HG03571 (cell line): ENCODE results near the gene PHC3.

ENCODE experiments used
- ATAC-seq: cut with Tn5 transposase; IDR thresholded peaks from one replicate; pipeline ENCODE4 v1.9.1; 2021; ENCODE audit not compliant: unreplicated experiment

Gene PHC3

DNA sequence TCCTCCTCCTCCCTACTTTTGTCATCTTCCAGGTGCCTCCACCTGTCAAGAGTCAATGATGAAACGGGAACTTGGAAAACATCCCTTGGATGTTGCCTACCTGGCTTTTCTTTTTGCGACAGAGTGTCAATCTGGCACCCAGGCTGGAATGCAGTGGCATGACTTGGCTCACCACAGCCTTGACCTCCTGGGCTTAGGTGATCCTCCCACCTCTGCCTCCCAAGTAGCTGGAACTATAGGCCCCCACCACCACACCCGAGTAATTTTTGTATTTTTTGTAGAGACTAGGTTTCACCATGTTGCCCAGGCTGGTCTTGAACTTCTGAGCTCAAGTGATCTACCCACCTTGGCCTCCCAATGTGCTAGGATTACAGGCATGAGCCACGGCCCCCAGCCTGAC lies 100.9 kb downstream of the PHC3 start:
- ATAC-seq: no peak

- no peak for ATAC-seq
Measured at GRCh38 chr3:170079536-170080165, 101.9 kb downstream of the PHC3 start.

DNA sequence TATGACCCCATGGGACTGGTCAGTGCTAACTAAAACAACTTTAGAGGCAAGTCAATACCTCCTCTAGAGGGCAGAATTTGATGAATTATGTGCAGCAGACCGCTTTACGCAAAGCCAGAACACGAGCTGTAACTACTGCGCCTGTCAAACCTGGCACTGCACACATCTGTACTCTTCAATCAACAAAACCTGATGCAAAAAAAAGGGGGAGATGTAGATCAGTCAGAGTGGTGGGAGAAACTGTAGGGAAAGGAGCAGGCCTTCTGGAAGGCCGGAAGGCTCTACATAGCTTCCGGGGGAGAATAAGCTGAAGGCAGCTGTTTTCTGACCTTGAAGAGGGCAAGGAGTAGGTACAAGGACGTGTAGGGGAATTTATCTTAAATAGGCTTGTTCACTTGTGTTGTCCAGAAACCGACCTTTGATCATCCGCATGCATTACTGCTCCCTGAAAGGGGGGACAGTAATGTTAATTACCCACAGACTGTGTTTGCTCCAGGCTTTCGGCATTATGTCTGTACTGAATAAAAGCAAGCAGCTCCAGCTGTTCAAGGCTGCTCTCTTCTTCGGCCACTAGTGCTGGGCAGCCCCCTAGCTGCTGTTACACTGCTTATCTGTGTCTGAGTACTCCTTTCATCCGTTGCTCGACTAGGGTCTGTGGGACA lies 102.8 kb downstream of the PHC3 start:
- ATAC-seq: no peak

- ATAC-seq: no peak
Measured at GRCh38 chr3:170077361-170077760, 104.2 kb downstream of the PHC3 start.

DNA sequence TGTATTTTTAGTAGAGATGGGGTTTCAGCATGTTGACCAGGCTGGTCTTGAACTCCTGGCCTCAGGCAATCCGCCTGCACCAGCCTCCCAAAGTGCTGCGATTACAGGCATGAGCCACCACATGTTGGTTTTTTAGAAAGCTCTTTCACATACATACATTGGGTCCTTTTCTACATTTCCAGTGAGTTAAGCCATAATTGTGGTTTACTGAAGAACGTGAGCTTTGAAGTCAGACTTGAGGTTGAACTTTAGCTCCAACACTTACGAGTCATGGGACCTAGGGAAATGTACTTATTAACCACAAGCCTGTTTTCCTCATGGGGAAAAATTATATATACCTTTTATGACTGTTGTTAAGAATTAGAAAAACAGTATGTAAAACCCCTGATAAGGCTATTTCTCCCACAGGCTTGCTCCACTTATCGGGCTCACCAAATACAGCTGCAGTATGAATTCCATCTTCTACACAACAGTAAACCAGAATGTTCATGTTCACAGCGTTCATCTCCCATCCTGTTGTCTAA lies 104.8 kb downstream of the PHC3 start:
- no peak for ATAC-seq

- ATAC-seq: no peak
Measured at GRCh38 chr3:170075441-170076091, 106.0 kb downstream of the PHC3 start.

GRCh38 chr3:170064108-170064507 lies 117.4 kb downstream of the PHC3 start:
- ATAC-seq: no peak

GRCh38 chr3:170063691-170064090 lies 117.8 kb downstream of the PHC3 start:
- no peak for ATAC-seq

- no peak for ATAC-seq
Measured at GRCh38 chr3:170062769-170063168, 118.8 kb downstream of the PHC3 start.

- no peak for ATAC-seq
Measured at GRCh38 chr3:170062068-170062467, 119.5 kb downstream of the PHC3 start.

- ATAC-seq: no peak
Measured at GRCh38 chr3:170059447-170059846, 122.1 kb downstream of the PHC3 start.

DNA sequence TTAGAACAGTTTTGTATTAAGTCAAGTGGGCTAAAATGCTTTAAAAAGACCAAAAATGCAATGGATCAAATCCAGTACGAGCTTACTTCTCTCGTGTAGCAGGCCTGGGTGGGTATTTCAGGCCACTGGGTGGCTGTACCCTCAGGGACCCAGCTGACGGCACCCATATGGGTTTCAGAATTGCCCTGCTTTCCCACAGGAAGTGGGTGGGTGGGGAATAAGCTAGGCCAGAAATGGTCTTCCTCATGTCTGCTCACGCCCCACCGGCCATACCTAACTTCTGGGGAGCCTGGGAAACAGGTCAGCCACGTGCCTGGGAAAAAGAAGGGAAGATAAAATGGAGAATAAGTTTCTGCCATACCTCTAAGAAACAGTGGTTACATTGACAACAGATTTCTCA lies 123.4 kb downstream of the PHC3 start:
- ATAC-seq: no peak

DNA sequence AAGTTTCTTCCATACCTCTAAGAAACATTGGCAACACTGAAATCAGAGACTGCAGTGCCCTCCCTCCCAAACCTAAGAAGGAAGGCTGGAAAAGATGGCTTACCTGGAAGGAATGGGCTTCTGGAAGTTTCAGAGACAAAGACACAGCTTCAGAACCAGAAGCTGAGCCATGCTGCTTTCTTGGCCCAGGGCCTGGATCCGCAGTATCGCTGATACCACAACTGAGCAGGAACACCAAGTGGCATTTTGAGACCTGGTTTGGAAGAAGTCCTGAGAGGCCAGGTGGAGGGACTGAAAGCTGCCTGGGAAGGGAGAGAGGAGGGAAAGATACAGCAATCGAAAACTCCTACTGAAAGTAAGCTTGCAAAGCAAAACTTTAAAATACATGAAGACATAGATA lies 124.0 kb downstream of the PHC3 start:
- ATAC-seq: no peak

DNA sequence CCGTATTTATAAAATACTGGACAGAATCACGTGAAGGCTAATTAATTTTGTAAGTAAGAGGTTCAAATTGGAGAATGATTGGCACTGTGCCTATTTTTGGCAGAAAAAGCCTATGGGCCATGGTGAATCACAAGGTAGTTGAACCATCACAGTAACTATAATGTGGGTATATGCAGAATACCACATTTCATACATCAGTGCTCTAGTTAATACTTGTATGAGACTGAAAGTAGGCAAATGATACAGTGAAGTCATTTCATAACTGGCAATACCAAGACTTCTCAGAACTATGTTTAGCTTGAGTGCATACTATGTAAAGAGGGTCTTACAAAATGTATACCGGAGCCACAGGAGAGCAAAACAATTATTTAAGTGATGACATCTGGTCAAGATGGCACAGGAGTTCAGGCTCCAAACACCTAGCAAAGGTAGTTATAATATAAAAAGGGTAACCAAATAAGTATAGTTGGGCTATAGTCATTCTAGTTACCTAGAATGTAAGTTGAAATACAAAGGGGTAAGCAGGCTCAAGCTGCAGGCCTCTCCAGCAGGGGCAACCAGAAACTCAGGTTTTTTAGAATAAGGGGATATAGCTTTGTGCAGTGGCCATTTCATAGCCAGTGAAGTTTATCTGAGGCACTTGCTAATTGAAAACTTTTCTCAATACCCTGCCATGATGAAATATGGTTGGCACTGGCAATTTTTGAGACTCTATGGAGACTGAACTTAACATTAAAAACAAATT lies 124.7 kb downstream of the PHC3 start:
- peak; percentile 93 for ATAC-seq

DNA sequence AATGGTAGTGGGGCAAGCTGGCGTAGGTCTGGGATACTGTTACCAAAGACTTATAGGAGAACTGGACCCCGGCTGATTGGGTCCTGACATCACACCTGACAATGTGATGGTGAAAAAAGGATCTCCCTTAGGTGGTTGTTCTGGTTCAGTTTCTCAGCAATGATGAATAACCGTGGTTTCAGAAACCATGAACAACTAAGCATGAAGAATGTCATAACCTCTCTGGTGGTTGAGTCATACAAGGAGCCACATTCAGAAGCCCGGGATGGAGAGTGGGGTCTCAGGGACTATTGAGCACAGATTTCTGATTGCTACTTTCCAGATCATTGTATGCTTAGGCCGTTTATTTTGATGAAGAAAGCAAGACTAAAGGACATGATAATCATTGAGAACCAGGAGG lies 126.3 kb downstream of the PHC3 start:
- ATAC-seq: peak; percentile 72

GRCh38 chr3:170054204-170054603 lies 127.3 kb downstream of the PHC3 start:
- no peak for ATAC-seq

- ATAC-seq: no peak
Measured at GRCh38 chr3:170052398-170052797, 129.1 kb downstream of the PHC3 start.

DNA sequence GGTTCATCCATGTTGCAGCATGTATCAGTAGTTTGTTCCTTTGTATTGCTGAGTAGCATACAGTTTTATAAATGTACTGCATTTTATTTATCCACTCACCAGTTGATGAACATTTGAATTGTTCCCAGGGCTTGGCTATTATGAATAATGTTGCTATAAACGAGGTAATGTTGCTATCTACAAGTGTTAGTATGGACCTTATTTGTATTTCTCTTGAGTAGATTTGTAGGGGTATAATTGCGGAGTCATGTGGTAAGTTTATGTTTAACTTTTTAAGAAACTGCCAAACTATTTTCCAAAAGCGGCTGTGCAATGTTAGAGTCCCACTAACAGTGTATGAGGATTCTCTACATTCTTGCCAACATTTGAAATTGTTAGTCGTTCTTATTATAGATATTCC lies 130.8 kb downstream of the PHC3 start:
- no peak for ATAC-seq

GRCh38 chr3:170049146-170050000 lies 132.2 kb downstream of the PHC3 start:
- no peak for ATAC-seq

DNA sequence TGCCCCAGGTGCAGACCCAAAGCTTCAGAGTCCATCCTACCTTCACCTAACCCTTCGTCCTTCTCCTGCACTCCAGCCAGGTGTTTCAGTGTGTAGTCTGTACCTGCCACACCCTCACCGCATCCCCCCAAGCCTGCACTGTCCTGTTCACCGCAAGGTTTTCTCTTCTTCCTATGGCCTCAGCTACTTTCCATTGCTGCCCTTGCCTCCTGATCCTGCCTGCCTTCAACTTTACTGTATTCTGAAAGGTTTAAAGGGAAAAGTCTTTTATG lies 134.5 kb downstream of the PHC3 start:
- no peak for ATAC-seq
